VCaP (cell line): Measurements from ENCODE around the gene VAMP3.

ENCODE experiments used
- H3K27ac ChIP-seq: fragments of 450-650 bp; 2 replicates; pipeline ENCODE4 v1.5.1; 2017
- TF ChIP-seq, protein P1 (sequence below): fragments of 450-650 bp; conservative IDR thresholded peaks from 2 replicates; pipeline ENCODE4 v1.5.1; 2017; ENCODE audit warnings: mild to moderate bottlenecking, moderate library complexity

VAMP3 gene

DNA sequence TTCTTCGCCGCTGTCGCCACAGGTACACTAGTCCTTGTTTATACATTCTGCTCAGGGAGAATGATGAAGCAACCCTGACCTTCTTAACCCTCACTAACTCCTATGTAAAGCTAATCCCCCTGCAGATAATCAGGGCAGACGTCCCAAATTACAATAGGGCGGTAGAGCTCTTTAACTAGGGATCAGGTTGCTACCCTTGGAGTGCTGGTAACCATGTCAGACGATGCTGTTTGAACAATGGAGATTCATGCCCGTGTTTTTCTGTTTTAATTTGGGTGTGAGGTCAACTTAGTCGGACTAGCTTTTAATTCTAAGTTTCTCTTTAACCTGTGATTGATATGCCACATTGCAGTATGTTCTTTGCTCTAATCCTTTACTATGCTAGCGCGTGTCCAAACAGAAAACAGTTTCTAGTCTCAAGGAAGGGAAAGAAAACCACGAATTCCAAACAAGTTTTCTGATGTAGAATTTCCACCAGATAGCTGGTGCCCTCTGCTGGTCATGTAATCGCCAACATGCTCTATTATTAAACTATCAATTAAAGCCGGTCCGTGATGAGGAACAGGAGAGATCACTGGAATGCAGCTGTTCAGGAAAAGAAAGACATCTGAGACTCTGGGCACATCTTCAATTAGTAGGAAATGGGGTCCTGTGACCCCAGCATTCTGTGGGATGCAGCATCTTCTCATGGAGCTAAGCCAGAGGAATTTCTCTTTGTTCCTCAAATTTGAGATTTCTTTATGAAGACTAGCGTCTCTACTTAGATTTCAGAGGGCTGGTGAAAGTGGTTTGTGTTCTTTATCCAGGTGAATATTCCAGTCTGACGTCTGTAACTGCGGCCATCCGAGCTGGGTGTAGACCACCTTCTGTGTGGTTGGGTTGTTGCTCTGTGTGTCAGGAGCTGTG lies 18.3 kb upstream of the VAMP3 start:
- TF ChIP-seq, protein P1, sequence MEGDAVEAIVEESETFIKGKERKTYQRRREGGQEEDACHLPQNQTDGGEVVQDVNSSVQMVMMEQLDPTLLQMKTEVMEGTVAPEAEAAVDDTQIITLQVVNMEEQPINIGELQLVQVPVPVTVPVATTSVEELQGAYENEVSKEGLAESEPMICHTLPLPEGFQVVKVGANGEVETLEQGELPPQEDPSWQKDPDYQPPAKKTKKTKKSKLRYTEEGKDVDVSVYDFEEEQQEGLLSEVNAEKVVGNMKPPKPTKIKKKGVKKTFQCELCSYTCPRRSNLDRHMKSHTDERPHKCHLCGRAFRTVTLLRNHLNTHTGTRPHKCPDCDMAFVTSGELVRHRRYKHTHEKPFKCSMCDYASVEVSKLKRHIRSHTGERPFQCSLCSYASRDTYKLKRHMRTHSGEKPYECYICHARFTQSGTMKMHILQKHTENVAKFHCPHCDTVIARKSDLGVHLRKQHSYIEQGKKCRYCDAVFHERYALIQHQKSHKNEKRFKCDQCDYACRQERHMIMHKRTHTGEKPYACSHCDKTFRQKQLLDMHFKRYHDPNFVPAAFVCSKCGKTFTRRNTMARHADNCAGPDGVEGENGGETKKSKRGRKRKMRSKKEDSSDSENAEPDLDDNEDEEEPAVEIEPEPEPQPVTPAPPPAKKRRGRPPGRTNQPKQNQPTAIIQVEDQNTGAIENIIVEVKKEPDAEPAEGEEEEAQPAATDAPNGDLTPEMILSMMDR = peak; percentile 94
- peak overlapping the region; percentile 25; the same call in 1 of the 2 replicates for H3K27ac ChIP-seq

DNA sequence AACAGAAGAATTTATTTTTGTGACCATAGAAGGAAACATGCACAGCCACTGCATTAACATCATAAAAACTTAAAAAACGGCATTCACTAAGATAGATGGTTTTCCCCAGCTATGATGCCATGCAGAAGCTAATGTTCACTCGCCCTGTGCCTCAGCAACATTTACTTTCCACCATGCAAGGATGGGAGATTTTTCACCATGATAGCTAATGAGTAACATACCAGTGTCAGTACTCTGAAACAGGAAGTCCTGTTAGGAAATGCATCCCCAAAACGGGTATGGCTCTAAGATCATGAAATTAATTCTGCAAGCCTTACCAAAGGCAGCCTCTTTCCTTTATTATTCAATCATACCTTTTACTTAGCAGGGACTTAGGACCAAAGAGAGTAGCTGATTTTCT lies 17.5 kb upstream of the VAMP3 start:
- no peak overlapping the region for H3K27ac ChIP-seq
- TF ChIP-seq, protein P1 = no peak

DNA sequence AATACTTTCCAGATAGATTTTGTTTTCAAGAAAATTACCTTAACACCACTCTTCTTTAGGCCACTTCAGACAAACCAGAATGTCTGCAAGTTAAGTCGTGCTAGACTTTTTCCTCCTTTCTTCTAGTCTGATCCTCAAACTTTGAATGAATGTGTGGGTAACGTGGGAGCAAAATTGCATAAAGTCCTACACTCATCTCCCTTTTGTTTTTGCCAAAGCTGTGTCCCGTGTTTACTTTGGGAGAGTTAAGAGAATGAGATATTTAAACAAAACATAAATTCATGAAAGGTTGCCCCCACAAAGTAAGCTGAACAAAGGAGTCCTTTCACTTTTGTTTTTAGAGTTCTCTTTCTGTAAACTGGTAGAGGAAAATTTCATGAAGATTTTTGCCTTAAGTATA lies 16.9 kb upstream of the VAMP3 start:
- H3K27ac ChIP-seq = no peak overlapping the region
- TF ChIP-seq, protein P1 = no peak

DNA sequence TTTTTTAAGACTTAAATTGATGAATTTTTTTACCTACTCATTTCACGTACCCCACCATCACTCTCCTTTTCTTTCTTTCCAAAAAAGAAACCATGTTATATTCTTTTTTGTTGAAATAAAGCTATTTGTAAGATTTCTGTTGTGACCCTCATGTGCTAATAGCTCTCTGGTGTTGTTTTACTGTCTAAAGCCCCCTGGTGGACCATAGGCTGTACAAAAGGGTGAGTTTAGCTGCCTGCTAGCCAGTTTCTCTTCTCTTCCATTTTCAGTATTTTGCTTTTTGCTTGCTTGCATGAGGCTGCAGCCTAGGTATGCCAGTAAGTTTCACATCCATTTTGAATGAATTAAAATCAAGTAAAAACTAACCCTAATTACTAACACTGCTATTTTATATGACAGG lies 15.6 kb upstream of the VAMP3 start:
- TF ChIP-seq, protein P1 = peak; percentile 53
- no peak overlapping the region for H3K27ac ChIP-seq

DNA sequence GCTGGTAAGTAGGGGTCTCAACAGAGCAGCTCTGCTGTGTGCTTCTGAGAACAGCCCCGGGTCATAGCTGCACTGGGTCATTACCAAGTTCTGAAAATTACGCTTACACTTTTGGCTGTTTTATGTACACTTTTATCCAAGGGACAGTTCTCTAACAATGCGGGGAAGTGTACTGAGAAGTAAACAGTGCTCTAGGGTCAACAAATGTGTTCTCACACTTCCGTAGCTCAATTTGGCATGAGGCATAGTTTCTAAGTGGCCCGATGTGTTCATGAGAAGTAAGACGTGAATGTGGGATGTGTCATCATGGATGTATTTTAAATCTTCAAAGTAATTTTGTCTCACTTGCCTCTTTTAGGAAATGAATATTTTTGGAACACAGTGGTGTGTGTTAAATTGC lies 10.9 kb upstream of the VAMP3 start:
- peak overlapping the region; percentile 32 for H3K27ac ChIP-seq
- TF ChIP-seq, protein P1 = no peak

DNA sequence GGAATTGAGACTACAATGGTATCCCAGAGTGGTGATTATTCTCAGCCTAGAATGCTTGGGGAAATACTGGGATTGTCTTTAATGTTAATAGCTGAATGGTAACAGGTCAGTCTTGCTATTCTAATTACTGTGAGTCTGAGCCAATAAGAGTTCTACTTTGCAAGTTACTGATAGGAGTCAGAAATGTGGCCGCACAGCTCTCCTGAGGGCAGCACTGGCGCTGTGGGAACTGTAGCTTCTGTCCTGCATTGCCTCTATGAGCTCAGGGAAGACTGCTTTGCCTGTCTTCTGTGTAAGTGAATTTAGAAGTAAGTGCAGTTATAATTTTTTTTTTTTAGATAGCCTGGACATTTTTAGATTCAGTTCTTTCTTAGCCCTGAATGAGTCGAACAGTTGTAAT lies 10.0 kb upstream of the VAMP3 start:
- no peak overlapping the region for H3K27ac ChIP-seq
- TF ChIP-seq, protein P1 = no peak

DNA sequence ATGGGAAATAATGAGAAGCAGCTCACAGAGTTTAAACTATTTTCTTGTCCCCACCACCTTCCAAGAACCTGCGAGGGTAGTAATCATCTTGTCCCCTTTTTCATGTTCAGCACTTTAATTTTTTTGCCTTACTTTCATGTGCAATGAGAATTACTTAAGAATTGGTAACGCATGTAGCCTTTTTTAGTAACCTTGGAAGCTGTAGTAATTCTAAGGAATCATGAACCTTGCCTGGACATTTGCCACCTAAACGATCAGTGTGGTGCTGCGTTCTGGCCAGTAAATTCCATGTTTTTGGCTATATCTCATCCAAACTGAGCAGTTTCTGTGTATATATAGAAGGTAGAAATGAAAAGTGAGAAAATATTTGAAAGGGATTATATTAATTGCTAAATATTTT lies 3.9 kb upstream of the VAMP3 start:
- TF ChIP-seq, protein P1 = no peak
- peak overlapping the region; percentile 2; the same call in 1 of the 2 replicates for H3K27ac ChIP-seq
